Ovary (tissue), 3 donors: ENCODE results near the gene LDLRAD4.

Experiments
- EP300 ChIP-seq: sonication (generic); formaldehyde crosslinking; IDR thresholded peaks from one replicate; pipeline ENCODE4 v1.6.1; 2017; ENCODE audit warnings: antibody characterized with exemption
- POLR2A ChIP-seq: fragments of 450-650 bp; IDR thresholded peaks from one replicate; pipeline ENCODE4 v1.6.1; 2017; ENCODE audit warnings: antibody characterized with exemption, mild to moderate bottlenecking, moderate library complexity
- TF ChIP-seq, protein P1 (sequence below), 3 donors: fragments of 450-650 bp in 2 of 3; fragments of 200-600 bp in 1 of 3; IDR thresholded peaks; one replicate each; pipeline versions ENCODE4 v1.5.1 to v1.8.0; 2016 to 2022; ENCODE audit warnings: antibody characterized with exemption in 3 of 3, mild to moderate bottlenecking in 1 of 3
- donor health status: DM: no; HTN: no; CAD: no.

DNA sequence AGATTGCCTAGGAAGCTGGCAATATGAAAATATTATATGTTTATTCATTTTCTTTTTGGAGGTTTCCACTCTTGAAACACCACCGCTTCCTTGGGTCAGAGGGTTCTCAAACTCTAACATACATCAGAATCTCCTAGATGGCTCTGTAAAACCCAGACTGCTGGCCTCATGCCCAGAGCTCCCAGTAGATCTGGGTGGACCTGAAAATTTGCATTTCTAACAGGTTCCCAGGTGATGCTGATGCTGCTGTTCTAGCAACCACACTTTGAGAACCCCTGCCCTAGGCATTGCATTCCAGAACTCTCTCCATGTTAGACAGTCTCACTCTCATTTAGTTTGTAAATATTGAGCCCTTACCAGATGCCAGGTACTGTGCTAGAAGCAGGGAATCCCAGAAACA is 368.4 kb downstream of the LDLRAD4 start:
- TF ChIP-seq, protein P1, sequence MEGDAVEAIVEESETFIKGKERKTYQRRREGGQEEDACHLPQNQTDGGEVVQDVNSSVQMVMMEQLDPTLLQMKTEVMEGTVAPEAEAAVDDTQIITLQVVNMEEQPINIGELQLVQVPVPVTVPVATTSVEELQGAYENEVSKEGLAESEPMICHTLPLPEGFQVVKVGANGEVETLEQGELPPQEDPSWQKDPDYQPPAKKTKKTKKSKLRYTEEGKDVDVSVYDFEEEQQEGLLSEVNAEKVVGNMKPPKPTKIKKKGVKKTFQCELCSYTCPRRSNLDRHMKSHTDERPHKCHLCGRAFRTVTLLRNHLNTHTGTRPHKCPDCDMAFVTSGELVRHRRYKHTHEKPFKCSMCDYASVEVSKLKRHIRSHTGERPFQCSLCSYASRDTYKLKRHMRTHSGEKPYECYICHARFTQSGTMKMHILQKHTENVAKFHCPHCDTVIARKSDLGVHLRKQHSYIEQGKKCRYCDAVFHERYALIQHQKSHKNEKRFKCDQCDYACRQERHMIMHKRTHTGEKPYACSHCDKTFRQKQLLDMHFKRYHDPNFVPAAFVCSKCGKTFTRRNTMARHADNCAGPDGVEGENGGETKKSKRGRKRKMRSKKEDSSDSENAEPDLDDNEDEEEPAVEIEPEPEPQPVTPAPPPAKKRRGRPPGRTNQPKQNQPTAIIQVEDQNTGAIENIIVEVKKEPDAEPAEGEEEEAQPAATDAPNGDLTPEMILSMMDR (IDR thresholded peaks at IDR 0.05): no peak
- no peak for TF ChIP-seq POLR2A
- no peak for TF ChIP-seq EP300
